ENCODE data around the gene EPHB1. TPM values are rescaled to one million over a fixed set of nuclear protein-coding genes. Genes with fewer than 3 reads are reported as not detected.

EPHB1 gene
- total RNA-seq, 1 donor from 2014 or later = 0.71 TPM

DNA sequence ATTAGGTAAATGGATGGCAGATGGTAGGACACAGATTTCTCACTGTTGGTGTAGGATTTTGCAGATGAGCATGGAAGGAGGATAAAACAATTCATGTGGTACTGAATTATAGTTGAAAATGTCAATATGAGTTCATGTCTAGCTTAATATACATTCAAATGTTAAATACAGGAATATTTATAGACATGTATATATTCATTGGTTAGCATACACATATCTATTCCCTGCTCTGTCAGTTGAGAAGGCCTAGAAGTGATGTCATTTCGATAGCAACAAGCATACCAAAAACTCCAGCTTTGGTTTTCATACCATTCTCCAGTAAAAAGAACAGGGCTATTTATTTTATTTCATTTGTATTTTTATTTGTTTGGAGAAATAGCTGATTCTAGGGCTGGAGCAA is 497.1 kb downstream of the EPHB1 start:
- Mint-ChIP-seq H3K27me3 (ENCODE audit: low read depth) (no peaks in the 10 kb centered on the region), H3K9me3 (peaks cover 7% of the 10 kb centered on the region), H3K4me1 (ENCODE audit: low read depth) (no peaks in the 10 kb centered on the region), H3K4me3 (ENCODE audit: low read depth) (no peak overlapping the region), H3K27ac (no peak overlapping the region), H3K36me3 (ENCODE audit: low read depth) (no peaks in the 10 kb centered on the region)
- no peak for DNase-seq (ENCODE audit: low spot score)
- intact Hi-C loops (cut with micrococcal nuclease) = no loop called here

DNA sequence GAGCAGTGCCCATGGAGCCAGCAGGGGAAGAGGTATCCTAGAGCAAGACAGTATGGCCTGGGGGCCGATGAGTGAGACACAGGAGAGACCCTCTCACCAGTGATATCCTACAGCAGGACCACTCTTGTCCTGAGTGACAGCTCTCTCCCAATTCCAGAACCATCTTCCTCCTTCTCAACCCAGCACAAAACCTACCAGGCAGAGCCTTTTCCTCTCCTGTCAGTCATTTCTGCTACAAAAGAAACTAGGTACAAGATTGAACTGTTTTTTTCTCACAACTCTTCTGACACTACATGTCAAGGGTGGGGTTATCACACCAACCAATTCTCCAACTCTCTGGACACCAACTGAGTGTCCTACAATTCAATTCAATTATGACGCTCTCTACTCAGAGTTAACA is 506.6 kb downstream of the EPHB1 start:
- Mint-ChIP-seq H3K9me3 (no peaks in the 10 kb centered on the region), H3K4me1 (ENCODE audit: low read depth) (no peaks in the 10 kb centered on the region), H3K27ac (no peak overlapping the region), H3K27me3 (ENCODE audit: low read depth) (no peaks in the 10 kb centered on the region), H3K36me3 (ENCODE audit: low read depth) (no peaks in the 10 kb centered on the region), H3K4me3 (ENCODE audit: low read depth) (no peak overlapping the region)
- no peak for DNase-seq (ENCODE audit: low spot score)
- intact Hi-C loops (cut with micrococcal nuclease) = no loop called here

DNA sequence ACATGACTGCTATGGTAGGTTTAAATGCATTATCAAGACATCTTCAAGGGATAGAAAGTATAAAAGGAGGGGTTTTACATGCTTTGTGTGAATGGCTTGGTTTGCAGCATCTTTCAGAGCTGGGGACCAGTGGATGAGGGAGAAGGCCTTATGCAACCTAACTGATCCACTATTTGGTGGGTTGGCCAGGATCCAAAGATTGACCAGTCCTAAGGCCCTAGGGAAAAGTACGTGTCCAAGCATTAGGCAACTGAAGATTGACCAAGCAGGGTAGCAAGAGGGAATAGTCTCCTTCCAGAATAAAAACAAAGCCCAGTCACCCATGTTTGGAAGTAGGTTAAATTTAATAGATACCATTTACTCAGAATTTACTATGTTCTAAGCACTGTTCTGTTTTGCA is 509.3 kb downstream of the EPHB1 start:
- H3K36me3 Mint-ChIP-seq (ENCODE audit: low read depth) = no peaks in the 10 kb centered on the region
- H3K27ac Mint-ChIP-seq = no peak overlapping the region
- no peaks in the 10 kb centered on the region for H3K9me3 Mint-ChIP-seq
- intact Hi-C loops (cut with micrococcal nuclease) = no loop called here
- H3K27me3 Mint-ChIP-seq (ENCODE audit: low read depth) = no peaks in the 10 kb centered on the region
- DNase-seq (ENCODE audit: low spot score) = no peak
- H3K4me1 Mint-ChIP-seq (ENCODE audit: low read depth) = no peaks in the 10 kb centered on the region
- no peak overlapping the region for H3K4me3 Mint-ChIP-seq (ENCODE audit: low read depth)

Other genes starting within 250 kb of the EPHB1 start
- gene KY, start 144.2 kb upstream of the EPHB1 start, total RNA-seq = not detected in 2 replicates

All from activated T-helper 2 cell treated with anti-CD3 and anti-CD28 coated beads, Interferon-gamma antibody, Interleukin-2, Interleukin-4, amounts not matched to agents 10 μg/mL and 5 μg/mL and 100 μg/mL, durations not matched to agents 14 hours and 24 hours and 36 hours (primary cell).